IMR-90 (cell line): ENCODE results near the gene PTS.

Experiments used
- BHLHE40 ChIP-seq: fragments of 150-350 bp; IDR thresholded peaks from 2 replicates; pipeline ENCODE4 v1.6.1; 2016; ENCODE audit warnings: mild to moderate bottlenecking, low read depth, low read length
- CEBPB ChIP-seq: IDR thresholded peaks from 2 replicates; pipeline ENCODE4 v1.6.1; 2012; ENCODE audit warnings: low read depth, low read length, improper control_type of control experiment
- FOS ChIP-seq: fragments of 150-350 bp; IDR thresholded peaks from 2 replicates; pipeline ENCODE4 v1.6.1; 2016; ENCODE audit warnings: low read depth, low read length
- POLR2A ChIP-seq: IDR thresholded peaks from 2 replicates; pipeline ENCODE4 v1.6.1; 2012; ENCODE audit warnings: mild to moderate bottlenecking, low read depth, low read length
- RCOR1 ChIP-seq: IDR thresholded peaks from 2 replicates; pipeline ENCODE4 v1.6.1; 2012; ENCODE audit warnings: mild to moderate bottlenecking, low read length, improper control_type of control experiment; ENCODE audit not compliant: insufficient replicate concordance
- RFX5 ChIP-seq: IDR thresholded peaks from 2 replicates; pipeline ENCODE4 v1.8.0; 2012; ENCODE audit warnings: low read depth, mild to moderate bottlenecking, low read length, moderate library complexity
- SMC3 ChIP-seq: fragments of 150-350 bp; IDR thresholded peaks from 2 replicates; pipeline ENCODE4 v1.6.1; 2016; ENCODE audit warnings: low read depth, mild to moderate bottlenecking, antibody characterized with exemption, low read length, moderate library complexity
- TF ChIP-seq, protein P1 (sequence below): fragments of 150-350 bp; IDR thresholded peaks from 2 replicates; pipeline ENCODE4 v1.6.1; 2016; ENCODE audit warnings: low read depth, mild to moderate bottlenecking, low read length, moderate library complexity, borderline replicate concordance
- TF ChIP-seq, protein P2 (sequence below): conservative IDR thresholded peaks from 2 replicates; pipeline ENCODE4 v1.5.1; 2012; ENCODE audit warnings: mild to moderate bottlenecking, low read depth, low read length, improper control_type of control experiment
- TF ChIP-seq, protein P3 (sequence below): fragments of 150-350 bp; IDR thresholded peaks from 2 replicates; pipeline ENCODE4 v1.6.1; 2017; ENCODE audit warnings: mild to moderate bottlenecking, antibody characterized with exemption, low read length, low read depth

DNA sequence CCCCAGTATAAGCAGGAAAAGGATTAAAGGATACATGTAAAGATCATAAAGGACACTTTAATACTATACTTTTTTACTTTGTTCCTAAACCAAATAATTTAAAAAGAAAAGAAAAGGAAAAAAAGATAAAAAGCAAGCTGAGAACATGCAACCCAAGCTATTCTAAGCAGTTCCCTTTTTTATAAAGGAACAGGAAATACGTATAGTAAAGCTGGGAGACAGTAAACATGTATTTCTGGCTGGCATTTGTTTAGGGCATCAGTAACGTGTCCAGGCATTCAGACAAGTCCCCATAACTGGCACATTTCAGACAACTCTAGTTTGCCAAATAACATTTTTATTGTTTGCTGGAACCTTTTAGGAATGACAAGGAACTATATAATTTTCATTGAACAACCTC, 26.0 kb upstream of the PTS start:
- TF ChIP-seq, protein P1, sequence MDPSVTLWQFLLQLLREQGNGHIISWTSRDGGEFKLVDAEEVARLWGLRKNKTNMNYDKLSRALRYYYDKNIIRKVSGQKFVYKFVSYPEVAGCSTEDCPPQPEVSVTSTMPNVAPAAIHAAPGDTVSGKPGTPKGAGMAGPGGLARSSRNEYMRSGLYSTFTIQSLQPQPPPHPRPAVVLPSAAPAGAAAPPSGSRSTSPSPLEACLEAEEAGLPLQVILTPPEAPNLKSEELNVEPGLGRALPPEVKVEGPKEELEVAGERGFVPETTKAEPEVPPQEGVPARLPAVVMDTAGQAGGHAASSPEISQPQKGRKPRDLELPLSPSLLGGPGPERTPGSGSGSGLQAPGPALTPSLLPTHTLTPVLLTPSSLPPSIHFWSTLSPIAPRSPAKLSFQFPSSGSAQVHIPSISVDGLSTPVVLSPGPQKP, result no peak
- TF ChIP-seq, protein P2, sequence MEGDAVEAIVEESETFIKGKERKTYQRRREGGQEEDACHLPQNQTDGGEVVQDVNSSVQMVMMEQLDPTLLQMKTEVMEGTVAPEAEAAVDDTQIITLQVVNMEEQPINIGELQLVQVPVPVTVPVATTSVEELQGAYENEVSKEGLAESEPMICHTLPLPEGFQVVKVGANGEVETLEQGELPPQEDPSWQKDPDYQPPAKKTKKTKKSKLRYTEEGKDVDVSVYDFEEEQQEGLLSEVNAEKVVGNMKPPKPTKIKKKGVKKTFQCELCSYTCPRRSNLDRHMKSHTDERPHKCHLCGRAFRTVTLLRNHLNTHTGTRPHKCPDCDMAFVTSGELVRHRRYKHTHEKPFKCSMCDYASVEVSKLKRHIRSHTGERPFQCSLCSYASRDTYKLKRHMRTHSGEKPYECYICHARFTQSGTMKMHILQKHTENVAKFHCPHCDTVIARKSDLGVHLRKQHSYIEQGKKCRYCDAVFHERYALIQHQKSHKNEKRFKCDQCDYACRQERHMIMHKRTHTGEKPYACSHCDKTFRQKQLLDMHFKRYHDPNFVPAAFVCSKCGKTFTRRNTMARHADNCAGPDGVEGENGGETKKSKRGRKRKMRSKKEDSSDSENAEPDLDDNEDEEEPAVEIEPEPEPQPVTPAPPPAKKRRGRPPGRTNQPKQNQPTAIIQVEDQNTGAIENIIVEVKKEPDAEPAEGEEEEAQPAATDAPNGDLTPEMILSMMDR, result no peak
- no peak for TF ChIP-seq POLR2A
- no peak for TF ChIP-seq BHLHE40
- no peak for TF ChIP-seq CEBPB
- no peak for TF ChIP-seq FOS
- TF ChIP-seq, protein P3, sequence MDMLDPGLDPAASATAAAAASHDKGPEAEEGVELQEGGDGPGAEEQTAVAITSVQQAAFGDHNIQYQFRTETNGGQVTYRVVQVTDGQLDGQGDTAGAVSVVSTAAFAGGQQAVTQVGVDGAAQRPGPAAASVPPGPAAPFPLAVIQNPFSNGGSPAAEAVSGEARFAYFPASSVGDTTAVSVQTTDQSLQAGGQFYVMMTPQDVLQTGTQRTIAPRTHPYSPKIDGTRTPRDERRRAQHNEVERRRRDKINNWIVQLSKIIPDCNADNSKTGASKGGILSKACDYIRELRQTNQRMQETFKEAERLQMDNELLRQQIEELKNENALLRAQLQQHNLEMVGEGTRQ, result no peak
- no peak for TF ChIP-seq RCOR1
- TF ChIP-seq RFX5, result no peak
- TF ChIP-seq SMC3, result no peak
